ENCODE data around the gene KRTAP19-1.

- TF ChIP-seq CTCF (IDR thresholded peaks at IDR 0.05) (no peak), POLR2A (IDR thresholded peaks at IDR 0.05) (no peak), POLR2AphosphoS5 (IDR thresholded peaks at IDR 0.05) (no peak)
Measured at GRCh38 chr21:30479259-30479658, 908 bp downstream of the KRTAP19-1 start.
